H9 (cell line): Measurements from ENCODE around the gene MAST4. TPM values are rescaled to one million over a fixed set of nuclear protein-coding genes. Genes with fewer than 3 reads are reported as not detected.

Experiments
- DNase-seq: peaks from one replicate; pipeline ENCODE4 v3.0.0-alpha.2; 2017
- H2AFZ ChIP-seq: one replicate; pipeline ENCODE4 v1.6.1; 2013; ENCODE audit warnings: mild to moderate bottlenecking, low read length, control low read depth, moderate library complexity
- H2AK5ac ChIP-seq: 2 replicates; pipeline ENCODE4 v1.6.1; 2013; ENCODE audit warnings: low read length, control low read depth, mixed read lengths; ENCODE audit not compliant: insufficient read length
- H2BK120ac ChIP-seq: one replicate; pipeline ENCODE4 v1.6.1; 2013; ENCODE audit warnings: low read depth, mild to moderate bottlenecking, low read length, control low read depth, inconsistent platforms; ENCODE audit not compliant: poor library complexity, severe bottlenecking
- H2BK12ac ChIP-seq: 2 replicates; pipeline ENCODE4 v1.6.1; 2013; ENCODE audit warnings: low read length, control low read depth, mixed read lengths, low read depth; ENCODE audit not compliant: insufficient read length
- H2BK15ac ChIP-seq: 2 replicates; pipeline ENCODE4 v1.6.1; 2013; ENCODE audit warnings: low read depth, low read length, control low read depth
- H2BK20ac ChIP-seq: one replicate; pipeline ENCODE4 v1.6.1; 2013; ENCODE audit warnings: low read depth, mild to moderate bottlenecking, low read length, control low read depth, inconsistent platforms; ENCODE audit not compliant: poor library complexity, severe bottlenecking
- H2BK5ac ChIP-seq: 2 replicates; pipeline ENCODE4 v1.6.1; 2013; ENCODE audit warnings: low read length, control low read depth, mixed read lengths; ENCODE audit not compliant: insufficient read length
- H3K14ac ChIP-seq: 2 replicates; pipeline ENCODE4 v1.6.1; 2013; ENCODE audit warnings: low read length, control low read depth; ENCODE audit not compliant: insufficient read depth
- H3K18ac ChIP-seq: 2 replicates; pipeline ENCODE4 v1.6.1; 2013; ENCODE audit warnings: low read depth, mild to moderate bottlenecking, mixed read lengths, low read length, control low read depth; ENCODE audit not compliant: insufficient read length
- H3K23ac ChIP-seq: 2 replicates; pipeline ENCODE4 v1.6.1; 2013; ENCODE audit warnings: low read length, control low read depth, mixed read lengths, low read depth; ENCODE audit not compliant: insufficient read length
- H3K23me2 ChIP-seq: 2 replicates; pipeline ENCODE4 v1.6.1; 2013; ENCODE audit warnings: low read depth, mild to moderate bottlenecking, mixed read lengths, low read length, control low read depth; ENCODE audit not compliant: insufficient read length, poor library complexity, severe bottlenecking
- H3K27ac ChIP-seq: 2 replicates; pipeline ENCODE4 v1.5.1; 2013; ENCODE audit warnings: low read length, control low read depth, mixed read lengths, low read depth; ENCODE audit not compliant: insufficient read length
- H3K27me3 ChIP-seq: 2 replicates; pipeline ENCODE4 v1.6.1; 2013; ENCODE audit warnings: low read length, control low read depth, inconsistent platforms; ENCODE audit not compliant: insufficient read depth
- H3K4ac ChIP-seq: 2 replicates; pipeline ENCODE4 v1.6.1; 2013; ENCODE audit warnings: low read depth, mild to moderate bottlenecking, control low read depth, inconsistent platforms, low read length, moderate library complexity
- H3K4me1 ChIP-seq: 2 replicates; pipeline ENCODE4 v1.6.1; 2013; ENCODE audit warnings: low read length, control low read depth, inconsistent platforms; ENCODE audit not compliant: insufficient read depth
- H3K4me2 ChIP-seq: 2 replicates; pipeline ENCODE4 v1.6.1; 2013; ENCODE audit warnings: low read length, control low read depth, mixed read lengths; ENCODE audit not compliant: insufficient read length, insufficient read depth
- H3K56ac ChIP-seq: 2 replicates; pipeline ENCODE4 v1.6.1; 2013; ENCODE audit warnings: low read depth, mild to moderate bottlenecking, mixed read lengths, low read length, control low read depth; ENCODE audit not compliant: insufficient read length
- H3K79me1 ChIP-seq: 2 replicates; pipeline ENCODE4 v1.6.1; 2013; ENCODE audit warnings: low read depth, mild to moderate bottlenecking, moderate library complexity, low read length, control low read depth, inconsistent platforms; ENCODE audit not compliant: insufficient read depth, poor library complexity, severe bottlenecking
- H3K79me2 ChIP-seq: 2 replicates; pipeline ENCODE4 v1.6.1; 2013; ENCODE audit warnings: low read length, control low read depth, inconsistent platforms; ENCODE audit not compliant: insufficient read depth
- H3K9ac ChIP-seq: 2 replicates; pipeline ENCODE4 v1.6.1; 2013; ENCODE audit warnings: low read length, control low read depth, mixed read lengths; ENCODE audit not compliant: insufficient read length; ENCODE audit errors: extremely low read depth
- H3K9me3 ChIP-seq: one replicate; pipeline ENCODE4 v1.6.1; 2013; ENCODE audit warnings: low read depth, low read length, inconsistent platforms; ENCODE audit not compliant: control insufficient read depth
- H3T11ph ChIP-seq: one replicate; pipeline ENCODE4 v1.6.1; 2013; ENCODE audit warnings: mild to moderate bottlenecking, low read length, control low read depth, inconsistent platforms
- H4K20me1 ChIP-seq: one replicate; pipeline ENCODE4 v1.6.1; 2013; ENCODE audit not compliant: control insufficient read depth, insufficient read length, insufficient read depth
- H4K5ac ChIP-seq: 2 replicates; pipeline ENCODE4 v1.6.1; 2013; ENCODE audit warnings: low read depth, mild to moderate bottlenecking, mixed read lengths, low read length, control low read depth; ENCODE audit not compliant: insufficient read length
- H4K8ac ChIP-seq: replicated peaks from 2 replicates; pipeline ENCODE4 v1.6.1; 2013; ENCODE audit warnings: low read length, control low read depth, mixed read lengths, low read depth; ENCODE audit not compliant: insufficient read length
- H4K91ac ChIP-seq: 2 replicates; pipeline ENCODE4 v1.6.1; 2013; ENCODE audit warnings: low read depth, mild to moderate bottlenecking, moderate library complexity, mixed read lengths, low read length, control low read depth; ENCODE audit not compliant: insufficient read length
- H3K27ac Mint-ChIP-seq, 3 experiments: 2 replicates in 2 of 3; 3 replicates in 1 of 3; pipeline ENCODE4 v1.8.0; 2020 to 2021; ENCODE audit warnings: mixed read lengths in 3 of 3, mild to moderate bottlenecking in 1 of 3, moderate library complexity in 1 of 3
- H3K27me3 Mint-ChIP-seq: 2 replicates; pipeline ENCODE4 v1.8.0; 2021; ENCODE audit warnings: low read depth, mild to moderate bottlenecking, moderate library complexity, mixed read lengths
- H3K36me3 Mint-ChIP-seq, 3 experiments: 2 replicates in 2 of 3; 3 replicates in 1 of 3; pipeline ENCODE4 v1.8.0; 2020 to 2021; ENCODE audit warnings: low read depth in 3 of 3, mixed read lengths in 3 of 3; ENCODE audit not compliant: insufficient read depth in 1 of 3
- H3K4me1 Mint-ChIP-seq, 2 experiments: 2 replicates each; pipeline ENCODE4 v1.8.0; 2020; ENCODE audit warnings: mixed read lengths in 2 of 2
- H3K4me3 Mint-ChIP-seq, 2 experiments: 2 replicates in 1 of 2; 3 replicates in 1 of 2; pipeline ENCODE4 v1.8.0; 2020 to 2021; ENCODE audit warnings: mild to moderate bottlenecking in 2 of 2, mixed read lengths in 2 of 2, moderate library complexity in 1 of 2
- H3K9me3 Mint-ChIP-seq, 2 experiments: 2 replicates in 1 of 2; 3 replicates in 1 of 2; pipeline ENCODE4 v1.8.0; 2020; ENCODE audit warnings: mild to moderate bottlenecking in 2 of 2, mixed read lengths in 2 of 2, moderate library complexity in 1 of 2
- WGBS: extraction: QIAGEN DNeasy Blood & Tissue Kit; methylation state at CpG from one replicate; pipeline ENCODE4 v1.1.7; 2013; ENCODE audit warnings: missing lambda C conversion rate, low lambda C conversion rate, mixed read lengths; ENCODE audit not compliant: insufficient read length; ENCODE audit errors: extremely low coverage; 5-methylcytosine and 5-hydroxymethylcytosine counted together
- total RNA-seq: library from RNA; stranded (reverse); gene quantifications from 2 replicates; pipeline ENCODE4 v1.2.1, GENCODE V29; 2021
- TF ChIP-seq, protein P1 (sequence below): fragments of 200-600 bp; sonication (generic); conservative IDR thresholded peaks from 3 replicates; pipeline ENCODE4 v1.8.0; 2021; ENCODE audit warnings: antibody characterized with exemption, mild to moderate bottlenecking

The MAST4 gene
- total RNA-seq, 1 experiment from 2014 or later, result 3.7 TPM

DNA sequence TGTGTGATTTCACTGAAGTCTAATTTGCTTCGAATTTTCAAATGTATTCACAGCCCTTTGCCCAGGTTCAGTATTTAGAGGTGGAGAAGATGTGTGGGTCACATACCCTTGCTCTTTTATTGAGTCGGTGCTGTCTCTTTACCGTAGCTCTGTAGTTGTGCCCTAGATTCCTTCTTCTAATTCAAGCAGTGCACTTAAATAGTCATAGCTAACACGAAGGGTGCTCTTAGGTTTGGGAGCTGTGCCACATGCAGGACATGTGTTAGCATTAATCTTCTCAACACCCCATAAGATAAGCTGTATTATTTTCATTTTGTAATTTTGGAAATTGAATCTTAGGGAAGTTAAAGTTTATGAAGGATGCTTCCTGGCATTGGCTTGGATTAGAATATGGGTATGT, 293.3 kb downstream of the MAST4 start:
- Histone ChIP-seq H4K20me1 (no peaks in the 10 kb centered on the region), H2BK5ac (no peak overlapping the region)
- H3K4me1 Mint-ChIP-seq, result peaks cover 13 to 15% of the 10 kb centered on the region in 2 experiments

More for the DNA sequence above, 293.3 kb downstream of the MAST4 start:
- H2BK15ac ChIP-seq, result no peak overlapping the region
- DNase-seq, result no peak
- H3K18ac ChIP-seq, result no peak overlapping the region
- no peak overlapping the region for H3K9ac ChIP-seq
- no peak overlapping the region for H3K56ac ChIP-seq
- Mint-ChIP-seq H3K27ac (no peak overlapping the region), H3K4me3 (no peak overlapping the region), H3K36me3 (no peaks in the 10 kb centered on the region), H3K27me3 (peaks cover 5% of the 10 kb centered on the region), H3K9me3 (no peaks in the 10 kb centered on the region)
- H4K5ac ChIP-seq, result no peak overlapping the region
- peaks cover 6% of the 10 kb centered on the region; the same call in 1 of the 2 replicates for H3K4me1 ChIP-seq
- no peak overlapping the region for H3K4me2 ChIP-seq
- no peak overlapping the region for H2AK5ac ChIP-seq
- H3T11ph ChIP-seq, result no peak overlapping the region
- H4K91ac ChIP-seq, result no peak overlapping the region
- H3K4ac ChIP-seq, result no peak overlapping the region
- no CpG with 5 or more reads among the region's 4 CpGs for WGBS
- no peak overlapping the region for H2AFZ ChIP-seq
- H3K9me3 ChIP-seq, result no peaks in the 10 kb centered on the region
- H4K8ac ChIP-seq, result no peak overlapping the region
- no peak overlapping the region for H2BK20ac ChIP-seq
- H2BK12ac ChIP-seq, result no peak overlapping the region
- H3K27me3 ChIP-seq, result no peaks in the 10 kb centered on the region
- H3K79me1 ChIP-seq, result no peaks in the 10 kb centered on the region
- no peak overlapping the region for H3K27ac ChIP-seq
- H3K23ac ChIP-seq, result no peak overlapping the region
- H3K14ac ChIP-seq, result no peak overlapping the region
- H2BK120ac ChIP-seq, result no peak overlapping the region
- H3K79me2 ChIP-seq, result no peaks in the 10 kb centered on the region
- H3K23me2 ChIP-seq, result no peaks in the 10 kb centered on the region
- TF ChIP-seq, protein P1, sequence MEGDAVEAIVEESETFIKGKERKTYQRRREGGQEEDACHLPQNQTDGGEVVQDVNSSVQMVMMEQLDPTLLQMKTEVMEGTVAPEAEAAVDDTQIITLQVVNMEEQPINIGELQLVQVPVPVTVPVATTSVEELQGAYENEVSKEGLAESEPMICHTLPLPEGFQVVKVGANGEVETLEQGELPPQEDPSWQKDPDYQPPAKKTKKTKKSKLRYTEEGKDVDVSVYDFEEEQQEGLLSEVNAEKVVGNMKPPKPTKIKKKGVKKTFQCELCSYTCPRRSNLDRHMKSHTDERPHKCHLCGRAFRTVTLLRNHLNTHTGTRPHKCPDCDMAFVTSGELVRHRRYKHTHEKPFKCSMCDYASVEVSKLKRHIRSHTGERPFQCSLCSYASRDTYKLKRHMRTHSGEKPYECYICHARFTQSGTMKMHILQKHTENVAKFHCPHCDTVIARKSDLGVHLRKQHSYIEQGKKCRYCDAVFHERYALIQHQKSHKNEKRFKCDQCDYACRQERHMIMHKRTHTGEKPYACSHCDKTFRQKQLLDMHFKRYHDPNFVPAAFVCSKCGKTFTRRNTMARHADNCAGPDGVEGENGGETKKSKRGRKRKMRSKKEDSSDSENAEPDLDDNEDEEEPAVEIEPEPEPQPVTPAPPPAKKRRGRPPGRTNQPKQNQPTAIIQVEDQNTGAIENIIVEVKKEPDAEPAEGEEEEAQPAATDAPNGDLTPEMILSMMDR, result no peak
